ENCODE data around the gene ANK3.

ANK3 gene

GRCh38 chr10:60172363-60172990 is 217.2 kb downstream of the ANK3 start:
- DNase-seq (ENCODE audit: low read depth) = no peak

- DNase-seq (ENCODE audit: low read depth) = no peak
Observed at GRCh38 chr10:60171436-60172013, 218.2 kb downstream of the ANK3 start.

- DNase-seq (ENCODE audit: low read depth) = no peak
Observed at GRCh38 chr10:60170250-60170649, 219.4 kb downstream of the ANK3 start.

- DNase-seq (ENCODE audit: low read depth) = no peak
Observed at GRCh38 chr10:60169111-60169510, 220.6 kb downstream of the ANK3 start.

- no peak for DNase-seq (ENCODE audit: low read depth)
Observed at GRCh38 chr10:60167050-60167449, 222.6 kb downstream of the ANK3 start.

GRCh38 chr10:60163786-60164185 is 225.9 kb downstream of the ANK3 start:
- DNase-seq (ENCODE audit: low read depth) = no peak

- no peak for DNase-seq (ENCODE audit: low read depth)
Observed at GRCh38 chr10:60162631-60163030, 227.0 kb downstream of the ANK3 start.

- no peak for DNase-seq (ENCODE audit: low read depth)
Observed at GRCh38 chr10:60155943-60156683, 233.6 kb downstream of the ANK3 start.

GRCh38 chr10:60155099-60155877 is 234.4 kb downstream of the ANK3 start:
- DNase-seq (ENCODE audit: low read depth) = no peak

- DNase-seq (ENCODE audit: low read depth) = no peak
Observed at GRCh38 chr10:60149003-60149402, 240.7 kb downstream of the ANK3 start.

GRCh38 chr10:60148266-60148840 is 241.3 kb downstream of the ANK3 start:
- DNase-seq (ENCODE audit: low read depth) = no peak

- no peak for DNase-seq (ENCODE audit: low read depth)
Observed at GRCh38 chr10:60147576-60148265, 242.0 kb downstream of the ANK3 start.

- DNase-seq (ENCODE audit: low read depth) = no peak
Observed at GRCh38 chr10:60147025-60147424, 242.7 kb downstream of the ANK3 start.

- DNase-seq (ENCODE audit: low read depth) = no peak
Observed at GRCh38 chr10:60144099-60144498, 245.6 kb downstream of the ANK3 start.

- DNase-seq (ENCODE audit: low read depth) = no peak
Observed at GRCh38 chr10:60142736-60143135, 246.9 kb downstream of the ANK3 start.

- no peak for DNase-seq (ENCODE audit: low read depth)
Observed at GRCh38 chr10:60141896-60142559, 247.6 kb downstream of the ANK3 start.

- DNase-seq (ENCODE audit: low read depth) = no peak
Observed at GRCh38 chr10:60140651-60141632, 248.7 kb downstream of the ANK3 start.

GRCh38 chr10:60139798-60140566 is 249.7 kb downstream of the ANK3 start:
- DNase-seq (ENCODE audit: low read depth) = no peak

- no peak for DNase-seq (ENCODE audit: low read depth)
Observed at GRCh38 chr10:60139290-60139689, 250.4 kb downstream of the ANK3 start.

All from stimulated activated CD8-positive, alpha-beta memory T cell treated with anti-CD3 and anti-CD28 coated beads, Interleukin-7, amount 100 ng/mL, for 24 hours (primary cell).